OCI-LY7 (cell line): ENCODE data around the gene MSRB3. TPM values are rescaled to one million over a fixed set of nuclear protein-coding genes. Genes with fewer than 3 reads are reported as not detected.

Experiments
- BruUV-seq: library from RNA; stranded (reverse); fragments of 400-500 nt; replicated peaks from 2 replicates; lab custom pipeline; 2021; lab: Mats Ljungman, UMichigan
- CTCF ChIA-PET: fragments of 300-600 bp; sonication (Branson Sonifier 250); formaldehyde crosslinking; loops from one replicate; lab custom pipeline; 2022; ENCODE audit warnings: antibody characterized with exemption; ENCODE audit not compliant: unreplicated experiment; lab: Charles Lee
- POLR2A ChIA-PET: fragments of 300-600 bp; sonication (Branson Sonifier 250); formaldehyde crosslinking; loops from one replicate; lab custom pipeline; 2022; ENCODE audit warnings: antibody characterized with exemption; lab: Charles Lee
- DNase-seq: peaks from one replicate; pipeline ENCODE4 v3.0.0-alpha.2; 2015; ENCODE audit warnings: low spot score
- H2AFZ ChIP-seq: fragments of 200-600 bp; sonication (generic), shearing (Covaris generic); 2 replicates; pipeline ENCODE4 v1.6.1; 2014; ENCODE audit warnings: mild to moderate bottlenecking, antibody characterized with exemption, low read length, moderate library complexity
- H3K27ac ChIP-seq: fragments of 200-600 bp; sonication (generic); 2 replicates; pipeline ENCODE4 v1.5.1; 2014; ENCODE audit warnings: mixed run types, low read depth, mild to moderate bottlenecking, moderate library complexity, low read length, inconsistent platforms; ENCODE audit not compliant: poor library complexity, severe bottlenecking
- H3K36me3 ChIP-seq: fragments of 200-600 bp; sonication (generic); 2 replicates; pipeline ENCODE4 v1.6.1; 2014; ENCODE audit warnings: mild to moderate bottlenecking, antibody characterized with exemption, low read length, moderate library complexity, mixed read lengths; ENCODE audit not compliant: insufficient read depth
- H3K4me1 ChIP-seq: fragments of 200-600 bp; sonication (generic); 2 replicates; pipeline ENCODE4 v1.5.1; 2014; ENCODE audit warnings: mild to moderate bottlenecking, low read length; ENCODE audit not compliant: insufficient read depth, poor library complexity, severe bottlenecking
- H3K4me2 ChIP-seq: fragments of 200-600 bp; sonication (generic); 2 replicates; pipeline ENCODE4 v1.6.1; 2014; ENCODE audit warnings: mild to moderate bottlenecking, low read length
- H3K4me3 ChIP-seq: fragments of 200-600 bp; sonication (generic); 2 replicates; pipeline ENCODE4 v1.5.1; 2014; ENCODE audit warnings: mild to moderate bottlenecking, low read depth, low read length; ENCODE audit not compliant: poor library complexity, severe bottlenecking
- H3K79me2 ChIP-seq: fragments of 200-600 bp; sonication (generic); 2 replicates; pipeline ENCODE4 v1.6.1; 2016; ENCODE audit warnings: low read depth, mild to moderate bottlenecking, low read length, moderate library complexity, mixed read lengths; ENCODE audit not compliant: insufficient read depth
- H3K9me2 ChIP-seq: fragments of 200-600 bp; sonication (generic); 2 replicates; pipeline ENCODE4 v1.6.1; 2016; ENCODE audit warnings: mild to moderate bottlenecking, low read length, mixed read lengths; ENCODE audit not compliant: insufficient read depth
- H3K9me3 ChIP-seq: fragments of 200-600 bp; sonication (generic); 2 replicates; pipeline ENCODE4 v1.6.1; 2014; ENCODE audit warnings: mild to moderate bottlenecking, mixed run types, low read length, mixed read lengths
- H4K20me1 ChIP-seq: fragments of 200-600 bp; sonication (generic); 2 replicates; pipeline ENCODE4 v1.6.1; 2014; ENCODE audit warnings: mild to moderate bottlenecking, antibody characterized with exemption, low read length, moderate library complexity, mixed read lengths; ENCODE audit not compliant: insufficient read depth
- CTCF ChIP-seq: fragments of 200-600 bp; sonication (generic); conservative IDR thresholded peaks from 2 replicates; pipeline ENCODE4 v1.5.1; 2014; ENCODE audit warnings: mild to moderate bottlenecking, antibody characterized with exemption, low read length, moderate library complexity, mixed read lengths
- EZH2phosphoT487 ChIP-seq: fragments of 200-600 bp; sonication (generic); IDR thresholded peaks from 2 replicates; pipeline ENCODE4 v1.6.1; 2018; ENCODE audit warnings: low read depth, borderline replicate concordance, mild to moderate bottlenecking, mixed run types, antibody characterized with exemption, low read length, moderate library complexity, mixed read lengths
- intact Hi-C: fragments of 100-400 bp; cut with micrococcal nuclease; formaldehyde crosslinking; loops from one replicate; pipeline ENCODE4 v1.10.0; 2022; ENCODE audit not compliant: unreplicated experiment
- total RNA-seq, 2 experiments: library from RNA; depleted of rRNA in 1 of 2; stranded (reverse); fragments of >200 nt in 1 of 2; shearing (Covaris generic) in 1 of 2; gene quantifications; 2 replicates each; pipeline ENCODE4 v1.2.3, GENCODE V29; 2014 to 2022

MSRB3 gene
- total RNA-seq, 2 experiments from 2014 or later: not detected

DNA sequence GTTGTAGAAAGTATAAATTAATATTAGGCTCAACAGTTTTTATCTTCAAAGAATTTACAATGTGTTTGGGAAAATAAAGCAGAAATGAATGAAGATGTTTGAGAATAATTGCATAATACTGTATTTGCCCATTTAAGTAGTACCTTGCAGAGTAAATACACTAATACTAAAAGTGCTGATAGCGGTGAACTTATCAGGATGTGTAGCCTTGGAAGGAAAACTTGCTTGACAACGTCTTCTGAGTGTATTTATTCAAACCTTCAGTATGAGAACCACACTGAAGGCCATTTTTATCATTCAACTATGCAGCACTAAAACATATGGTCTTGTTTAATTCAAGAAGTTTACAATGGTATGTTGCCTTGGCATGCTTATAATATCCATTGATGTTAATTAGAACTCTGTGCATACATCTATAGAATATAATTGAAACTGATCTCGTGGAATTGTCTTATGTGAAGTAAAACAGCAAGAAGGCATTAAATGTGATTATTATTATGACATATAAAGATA is 41.3 kb downstream of the MSRB3 start:
- BruUV-seq: no TSS peak

GRCh38 chr12:65323070-65323469 is 44.6 kb downstream of the MSRB3 start:
- POLR2A ChIA-PET: no interaction called here
- CTCF ChIA-PET: no interaction called here

More for the DNA sequence above, 41.3 kb downstream of the MSRB3 start:
- no peaks in the 10 kb centered on the region for H3K36me3 ChIP-seq
- ChIA-PET POLR2A (no interaction called here), CTCF (no interaction called here)
- H3K9me3 ChIP-seq: no peaks in the 10 kb centered on the region
- intact Hi-C loops: no loop called here
- no peaks in the 10 kb centered on the region for H4K20me1 ChIP-seq
- no peak overlapping the region for H3K4me3 ChIP-seq
- no peak overlapping the region for H3K4me2 ChIP-seq
- no peaks in the 10 kb centered on the region for H3K4me1 ChIP-seq
- no peak overlapping the region for H2AFZ ChIP-seq
- no peak for DNase-seq
- H3K9me2 ChIP-seq: no peaks in the 10 kb centered on the region
- no peaks in the 10 kb centered on the region for H3K79me2 ChIP-seq
- no peak overlapping the region for H3K27ac ChIP-seq
- TF ChIP-seq CTCF (no peak), EZH2phosphoT487 (no peak)

More at GRCh38 chr12:65323070-65323469, 44.6 kb downstream of the MSRB3 start:
- H3K9me3 ChIP-seq: no peaks in the 10 kb centered on the region
- no peaks in the 10 kb centered on the region for H3K4me1 ChIP-seq
- no peak overlapping the region for H3K4me2 ChIP-seq
- intact Hi-C loops: no loop called here
- H3K9me2 ChIP-seq: no peaks in the 10 kb centered on the region
- H3K4me3 ChIP-seq: no peak overlapping the region
- H3K27ac ChIP-seq: no peak overlapping the region
- no peaks in the 10 kb centered on the region for H3K79me2 ChIP-seq
- no peak overlapping the region for H2AFZ ChIP-seq
- DNase-seq: no peak
- H4K20me1 ChIP-seq: no peaks in the 10 kb centered on the region
- no TSS peak for BruUV-seq
- TF ChIP-seq CTCF: no peak
- no peak for TF ChIP-seq EZH2phosphoT487
- H3K36me3 ChIP-seq: no peaks in the 10 kb centered on the region
